SKM-1 treated with dmso at 0.1 percent for 144 hours (cell line): Measurements from ENCODE around the gene TRRAP.

Source experiments
- DNase-seq: peaks from one replicate; lab custom pipeline; 2025; ENCODE audit not compliant: unreplicated experiment; lab: John Stamatoyannopoulos, UW

TRRAP gene

GRCh38 chr7:98945852-98946251, 67.5 kb downstream of the TRRAP start:
- no peak for DNase-seq

DNA sequence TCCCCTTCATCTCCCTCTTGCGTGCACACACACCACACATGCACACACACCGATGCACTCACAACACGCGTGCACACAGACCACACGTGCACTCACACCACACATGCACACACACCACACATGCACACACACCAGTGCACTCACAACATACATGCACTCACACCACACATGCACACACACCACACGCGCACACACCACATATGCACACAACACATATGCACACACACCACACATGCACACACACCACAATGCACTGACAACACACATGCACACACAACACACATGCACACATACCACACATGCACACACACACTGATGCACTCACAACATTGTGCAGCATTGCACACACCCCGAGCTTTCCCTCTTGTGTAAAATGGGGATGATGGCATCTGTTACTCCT, 68.1 kb downstream of the TRRAP start:
- DNase-seq, result no peak

GRCh38 chr7:98949336-98950044, 71.2 kb downstream of the TRRAP start:
- no peak for DNase-seq

- no peak for DNase-seq
Observed at GRCh38 chr7:98955992-98956391, 77.7 kb downstream of the TRRAP start.

DNA sequence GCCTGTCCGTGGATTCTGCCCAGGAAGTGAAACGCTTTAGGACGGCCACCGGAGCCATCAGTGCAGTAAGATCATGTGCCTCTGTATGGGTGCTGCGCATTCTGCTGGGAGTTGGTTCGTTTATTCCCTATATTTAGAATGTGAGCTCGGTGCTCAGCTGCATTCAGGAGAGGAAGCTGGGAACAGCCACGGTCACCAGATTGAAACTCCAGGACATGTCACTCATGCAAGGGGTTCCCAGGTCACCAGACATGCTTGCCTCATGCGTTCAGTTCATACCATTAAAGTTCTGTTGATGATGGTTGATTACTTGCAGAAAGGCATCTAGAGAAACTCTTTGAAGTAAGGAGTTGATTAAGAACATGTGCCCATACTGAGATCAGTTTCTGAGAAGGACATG, 78.1 kb downstream of the TRRAP start:
- no peak for DNase-seq

GRCh38 chr7:98956937-98957336, 78.6 kb downstream of the TRRAP start:
- DNase-seq, result no peak

- no peak for DNase-seq
Observed at GRCh38 chr7:98957766-98958165, 79.4 kb downstream of the TRRAP start.

DNA sequence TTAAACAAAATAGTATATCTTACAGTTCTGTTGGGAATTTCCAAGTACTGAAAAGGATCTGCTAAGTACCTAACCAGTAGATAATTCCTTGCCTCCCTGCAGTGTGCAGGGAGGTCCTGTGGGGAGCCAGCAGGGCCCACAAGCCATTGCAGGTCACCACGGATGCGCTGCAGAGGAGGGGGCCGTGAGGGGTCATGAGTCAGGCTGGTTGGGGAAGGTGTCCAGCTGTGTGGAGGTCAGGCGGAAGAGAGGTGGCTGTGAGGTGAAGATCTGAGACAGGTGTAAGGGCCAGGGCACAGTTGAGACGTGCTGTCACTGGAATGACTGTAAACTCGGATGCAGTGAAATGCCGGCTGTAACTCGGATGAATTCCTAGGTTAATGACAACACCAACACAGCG, 80.6 kb downstream of the TRRAP start:
- no peak for DNase-seq

- DNase-seq, result no peak
Observed at GRCh38 chr7:98963305-98963704, 85.0 kb downstream of the TRRAP start.

DNA sequence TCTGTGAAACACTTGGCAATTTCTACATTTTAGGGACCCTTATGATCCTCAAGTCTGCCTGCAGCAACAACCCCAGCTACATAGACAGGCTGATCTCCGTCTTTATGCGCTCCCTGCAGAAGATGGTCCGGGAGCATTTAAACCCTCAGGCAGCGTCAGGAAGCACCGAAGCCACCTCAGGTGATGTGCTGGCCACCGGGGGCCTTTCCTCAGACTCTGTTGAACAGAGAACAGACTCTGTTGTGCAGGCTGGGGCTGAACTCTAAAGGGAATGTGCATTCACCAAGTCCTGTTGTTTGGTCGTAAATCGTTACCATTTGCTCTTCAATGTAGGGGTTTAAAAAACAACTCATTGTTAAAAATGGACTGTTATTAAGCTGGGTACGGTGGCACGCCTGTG, 86.3 kb downstream of the TRRAP start:
- no peak for DNase-seq

DNA sequence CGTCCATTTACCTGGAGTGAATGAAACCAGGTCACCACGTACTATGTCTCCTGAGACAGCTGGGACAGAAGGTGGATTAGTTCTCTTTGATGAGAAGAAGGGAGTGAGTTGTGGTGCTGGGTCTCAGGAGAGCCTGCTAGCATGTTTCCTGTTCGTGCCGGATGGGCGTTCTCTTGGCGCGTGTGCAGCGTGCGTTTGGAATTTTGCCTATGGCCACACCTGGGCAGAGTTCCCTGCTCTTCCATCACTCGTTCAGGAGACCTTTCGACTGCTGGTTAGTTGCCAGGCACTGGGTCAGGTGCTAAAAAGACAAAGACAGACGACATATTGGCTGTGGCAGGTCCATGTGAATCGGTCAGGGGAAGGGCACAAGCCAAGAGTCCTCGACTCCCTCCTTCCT, 90.3 kb downstream of the TRRAP start:
- no peak for DNase-seq

- DNase-seq, result no peak
Observed at GRCh38 chr7:98969386-98969785, 91.1 kb downstream of the TRRAP start.

- no peak for DNase-seq
Observed at GRCh38 chr7:98970016-98970615, 91.8 kb downstream of the TRRAP start.

- no peak for DNase-seq
Observed at GRCh38 chr7:98970805-98971204, 92.5 kb downstream of the TRRAP start.

DNA sequence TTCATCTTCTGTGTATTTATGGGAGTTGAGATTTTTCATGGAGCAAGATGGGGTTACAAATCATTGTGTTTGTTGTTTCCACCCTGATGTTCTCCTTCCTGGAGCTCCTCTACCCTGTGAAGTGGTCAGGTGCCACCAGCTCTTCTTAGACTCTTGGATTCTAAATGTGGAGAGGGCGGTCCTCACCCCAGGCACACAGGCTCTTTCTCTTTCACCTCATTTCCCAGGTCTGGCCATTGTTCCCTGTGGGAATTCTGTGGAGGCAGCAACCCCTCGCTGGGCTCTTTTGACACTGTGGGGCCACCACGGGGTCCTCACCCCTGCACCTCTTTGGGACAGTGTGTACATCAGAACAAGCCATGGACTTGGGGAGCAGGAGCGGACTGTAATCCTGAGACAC, 95.9 kb downstream of the TRRAP start:
- DNase-seq, result no peak

- no peak for DNase-seq
Observed at GRCh38 chr7:98974906-98975816, 96.8 kb downstream of the TRRAP start.

DNA sequence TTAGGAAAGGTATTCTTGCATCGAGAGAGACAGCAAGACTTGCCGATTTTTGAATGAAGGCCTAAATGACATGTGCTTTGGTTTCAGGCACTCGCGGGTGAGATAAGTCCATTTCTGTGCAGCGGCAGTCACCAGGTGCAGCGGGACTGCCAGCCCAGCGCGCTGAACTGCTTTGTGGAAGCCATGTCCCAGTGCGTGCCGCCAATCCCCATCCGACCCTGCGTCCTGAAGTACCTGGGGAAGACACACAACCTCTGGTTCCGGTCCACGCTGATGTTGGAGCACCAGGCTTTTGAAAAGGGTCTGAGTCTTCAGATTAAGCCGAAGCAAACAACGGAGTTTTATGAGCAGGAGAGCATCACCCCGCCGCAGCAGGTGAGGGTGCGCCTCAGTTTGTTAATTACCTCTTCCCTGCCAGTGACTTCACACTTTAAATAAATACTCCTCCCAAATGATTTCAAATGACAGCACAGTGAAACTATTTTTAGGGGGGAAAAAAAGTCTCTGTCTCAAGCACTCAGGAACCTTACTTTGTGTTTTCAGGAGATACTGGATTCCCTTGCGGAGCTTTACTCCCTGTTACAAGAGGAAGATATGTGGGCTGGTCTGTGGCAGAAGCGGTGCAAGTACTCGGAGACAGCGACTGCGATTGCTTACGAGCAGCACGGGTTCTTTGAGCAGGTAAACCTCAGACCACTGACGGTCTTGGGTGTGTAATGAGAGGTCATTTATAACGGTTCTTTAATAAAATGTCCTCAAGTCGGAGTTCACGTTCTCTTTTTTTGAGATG, 98.3 kb downstream of the TRRAP start:
- DNase-seq, result no peak

GRCh38 chr7:98978672-98979071, 100.3 kb downstream of the TRRAP start:
- DNase-seq, result no peak

DNA sequence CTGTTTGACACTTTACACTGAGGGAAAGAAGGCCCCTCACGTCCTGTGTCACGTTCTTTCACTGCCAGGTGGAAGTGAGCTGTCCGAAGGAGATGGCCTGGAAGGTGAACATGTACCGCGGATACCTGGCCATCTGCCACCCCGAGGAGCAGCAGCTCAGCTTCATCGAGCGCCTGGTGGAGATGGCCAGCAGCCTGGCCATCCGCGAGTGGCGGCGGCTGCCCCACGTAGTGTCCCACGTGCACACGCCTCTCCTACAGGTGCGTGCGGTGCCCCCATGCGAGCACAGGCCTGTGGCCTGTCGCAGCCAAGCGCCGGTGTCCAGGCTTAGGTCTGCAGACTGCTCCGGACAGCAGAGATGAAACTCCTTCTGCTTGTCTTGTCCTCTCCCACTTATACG, 103.4 kb downstream of the TRRAP start:
- DNase-seq, result no peak

GRCh38 chr7:98982686-98983085, 104.4 kb downstream of the TRRAP start:
- DNase-seq, result no peak

GRCh38 chr7:98984126-98984525, 105.8 kb downstream of the TRRAP start:
- no peak for DNase-seq
